CD8-positive, alpha-beta memory T cell (primary cell): Measurements from ENCODE around the gene NHLRC3. TPM values are rescaled to one million over a fixed set of nuclear protein-coding genes. Genes with fewer than 3 reads are reported as not detected.
"Not testable (repeated sequence)": the region's sequence is repeated elsewhere in the genome, so short reads cannot be mapped to it uniquely, and the experiment has no call there.

Experiments
- CTCF ChIA-PET: fragments of 350-600 bp; sonication (Branson Sonifier 250); formaldehyde crosslinking; loops from one replicate; lab custom pipeline; 2021; ENCODE audit warnings: antibody characterized with exemption; lab: Charles Lee
- POLR2A ChIA-PET: fragments of 350-600 bp; sonication (Branson Sonifier 250); formaldehyde crosslinking; loops from one replicate; lab custom pipeline; 2021; ENCODE audit warnings: antibody characterized with exemption; lab: Charles Lee
- DNase-seq, 5 donors: peaks; one replicate each; pipeline versions ENCODE4 v3.0.0 to v3.0.0-alpha.2; 2020 to 2022; ENCODE audit warnings: mixed read lengths in 1 of 5
- H3K27ac ChIP-seq: one replicate; pipeline ENCODE4 v1.7.0; 2013; ENCODE audit warnings: low read depth, mild to moderate bottlenecking, low read length, moderate library complexity
- H3K27me3 ChIP-seq: 2 replicates; pipeline ENCODE4 v1.7.0; 2013; ENCODE audit warnings: low read length, mild to moderate bottlenecking; ENCODE audit not compliant: insufficient read depth, poor library complexity, severe bottlenecking
- H3K36me3 ChIP-seq: 2 replicates; pipeline ENCODE4 v1.7.0; 2013; ENCODE audit warnings: mild to moderate bottlenecking, low read length, moderate library complexity; ENCODE audit not compliant: insufficient read depth
- H3K4me1 ChIP-seq: 2 replicates; pipeline ENCODE4 v1.7.0; 2013; ENCODE audit warnings: mild to moderate bottlenecking, low read length, moderate library complexity; ENCODE audit not compliant: insufficient read depth
- H3K4me3 ChIP-seq: 2 replicates; pipeline ENCODE4 v1.7.0; 2013; ENCODE audit warnings: mild to moderate bottlenecking, low read length
- H3K9me3 ChIP-seq: 2 replicates; pipeline ENCODE4 v1.7.0; 2013; ENCODE audit warnings: mild to moderate bottlenecking, low read length
- H3K27ac Mint-ChIP-seq, 8 donors: one replicate each; pipeline ENCODE4 v1.8.0; 2020 to 2021; ENCODE audit warnings: mixed read lengths in 8 of 8, mild to moderate bottlenecking in 6 of 8, inconsistent platforms in 3 of 8, moderate library complexity in 3 of 8
- H3K27me3 Mint-ChIP-seq, 2 donors: one replicate each; pipeline ENCODE4 v1.8.0; 2020 to 2021; ENCODE audit warnings: mixed read lengths in 2 of 2, mild to moderate bottlenecking in 1 of 2, moderate library complexity in 1 of 2
- H3K36me3 Mint-ChIP-seq, 3 donors: one replicate each; pipeline ENCODE4 v1.8.0; 2020 to 2021; ENCODE audit warnings: mixed read lengths in 3 of 3, inconsistent platforms in 1 of 3, mild to moderate bottlenecking in 1 of 3
- H3K4me1 Mint-ChIP-seq, 3 donors: one replicate each; pipeline ENCODE4 v1.8.0; 2020 to 2021; ENCODE audit warnings: mixed read lengths in 3 of 3, inconsistent platforms in 1 of 3, mild to moderate bottlenecking in 1 of 3
- H3K4me3 Mint-ChIP-seq, 7 donors: one replicate each; pipeline ENCODE4 v1.8.0; 2020 to 2021; ENCODE audit warnings: mixed read lengths in 7 of 7, mild to moderate bottlenecking in 6 of 7, moderate library complexity in 4 of 7, inconsistent platforms in 2 of 7
- H3K9me3 Mint-ChIP-seq, 5 donors: one replicate each; pipeline ENCODE4 v1.8.0; 2020 to 2022; ENCODE audit warnings: mixed read lengths in 5 of 5, mild to moderate bottlenecking in 3 of 5, moderate library complexity in 2 of 5, inconsistent platforms in 1 of 5
- polyA plus RNA-seq: library from polyadenylated mRNA; unstranded; fragments of 300-500 nt; fragmentation: Illumina TruSeq; gene quantifications from one replicate; pipeline ENCODE4 v1.2.3, GENCODE V29; 2021
- total RNA-seq, 2 experiments: library from RNA; stranded (reverse); gene quantifications; one replicate each; pipeline ENCODE4 v1.2.3, GENCODE V29; 2021

NHLRC3 gene
- total and polyA plus RNA-seq, 3 experiments from 2014 or later: 6.5 to 15.9 (median 14.6) TPM

- peaks cover 0 to 1% (median 0%) of the 10 kb centered on the region in 5 donors for H3K9me3 Mint-ChIP-seq
- CTCF ChIA-PET: interaction anchor here (0.7 kb wide), 1 partner anchor 9 kb away, joined by 3 read pairs; no protein-coding TSS in a partner anchor
- H3K27ac Mint-ChIP-seq: no peak overlapping the region
- no peak overlapping the region for H3K27ac ChIP-seq
- peaks cover 20 to 26% (median 22%) of the 10 kb centered on the region in 3 donors for H3K36me3 Mint-ChIP-seq
- no peak for DNase-seq
- no peaks in the 10 kb centered on the region for H3K27me3 ChIP-seq
- no peaks in the 10 kb centered on the region for H3K9me3 ChIP-seq
- no peaks in the 10 kb centered on the region for H3K36me3 ChIP-seq
- no peak overlapping the region for H3K4me3 ChIP-seq
- H3K4me1 Mint-ChIP-seq: peaks cover 30 to 53% (median 39%) of the 10 kb centered on the region in 3 donors
- H3K4me1 ChIP-seq: no peaks in the 10 kb centered on the region
- no peak overlapping the region for H3K4me3 Mint-ChIP-seq
- POLR2A ChIA-PET: no interaction called here
- H3K27me3 Mint-ChIP-seq: no peaks in the 10 kb centered on the region
Measured at GRCh38 chr13:39058040-39058439, 19.8 kb downstream of the NHLRC3 start.

DNA sequence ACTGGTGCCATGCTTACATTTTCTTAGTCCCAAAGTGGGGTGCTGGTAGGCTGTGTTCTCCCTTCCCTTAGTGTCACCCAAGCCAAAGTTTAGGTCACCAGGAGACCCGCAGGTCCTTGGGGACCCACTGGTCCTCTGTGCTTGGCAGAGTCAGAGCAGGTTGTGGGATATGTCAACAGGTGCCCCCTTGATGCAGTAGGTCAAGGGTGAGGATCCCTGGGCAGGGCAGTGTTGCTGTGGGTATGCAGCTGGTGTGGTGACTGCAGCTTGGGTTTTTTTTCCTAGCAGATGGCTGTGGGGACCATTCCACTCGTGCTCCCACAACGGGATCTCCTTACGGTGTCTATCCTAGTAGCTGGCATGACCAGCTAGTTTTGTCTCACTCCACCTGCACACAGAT lies 23.7 kb downstream of the NHLRC3 start:
- Histone ChIP-seq H3K36me3 (no peaks in the 10 kb centered on the region), H3K4me3 (no peak overlapping the region), H3K4me1 (no peaks in the 10 kb centered on the region), H3K27ac (no peak overlapping the region), H3K27me3 (no peaks in the 10 kb centered on the region), H3K9me3 (no peaks in the 10 kb centered on the region)
- no peak overlapping the region for H3K4me3 Mint-ChIP-seq
- no peak for DNase-seq
- POLR2A ChIA-PET: no interaction called here
- peaks cover 0 to 1% (median 0%) of the 10 kb centered on the region in 5 donors for H3K9me3 Mint-ChIP-seq
- peaks cover 8 to 19% (median 17%) of the 10 kb centered on the region in 3 donors for H3K36me3 Mint-ChIP-seq
- CTCF ChIA-PET: no interaction called here
- no peaks in the 10 kb centered on the region for H3K27me3 Mint-ChIP-seq
- peak overlapping the region in 1 of 8 donors; percentile 43 for H3K27ac Mint-ChIP-seq
- peaks cover 25 to 33% (median 29%) of the 10 kb centered on the region in 3 donors for H3K4me1 Mint-ChIP-seq

- POLR2A ChIA-PET: no interaction called here
- H3K36me3 Mint-ChIP-seq: peaks cover 0 to 5% (median 0%) of the 10 kb centered on the region in 3 donors
- Histone ChIP-seq H3K27me3 (peaks cover 6% of the 10 kb centered on the region), H3K4me3 (no peak overlapping the region), H3K27ac (no peak overlapping the region), H3K36me3 (no peaks in the 10 kb centered on the region), H3K4me1 (no peaks in the 10 kb centered on the region), H3K9me3 (no peaks in the 10 kb centered on the region)
- peaks cover 0 to 11% (median 9%) of the 10 kb centered on the region in 5 donors for H3K9me3 Mint-ChIP-seq
- CTCF ChIA-PET: no interaction called here
- no peak overlapping the region for H3K4me3 Mint-ChIP-seq
- H3K27ac Mint-ChIP-seq: no peak overlapping the region
- H3K4me1 Mint-ChIP-seq: no peaks in the 10 kb centered on the region
- no peak for DNase-seq
- peaks cover 25 to 44% of the 10 kb centered on the region in 2 donors for H3K27me3 Mint-ChIP-seq
Measured at GRCh38 chr13:39072842-39073241, 34.6 kb downstream of the NHLRC3 start.

DNA sequence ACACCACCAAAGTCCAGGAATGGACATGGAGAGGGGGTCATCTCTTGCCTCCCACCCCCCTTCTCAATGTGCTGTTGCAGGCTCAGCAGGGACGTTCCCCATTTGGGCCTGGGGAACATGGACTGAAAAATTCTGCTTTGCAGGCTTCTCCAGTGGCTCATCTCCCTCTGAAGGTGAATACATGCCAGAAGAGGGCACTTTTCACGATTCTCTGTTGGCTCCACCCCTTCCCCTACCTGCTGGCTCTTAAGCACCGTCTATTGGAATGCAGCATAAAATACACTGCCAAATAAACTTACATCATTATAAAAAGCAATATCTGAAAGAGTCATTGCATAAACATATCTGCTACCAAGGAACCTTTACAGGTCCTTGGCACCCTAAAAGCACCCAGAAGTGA lies 35.7 kb downstream of the NHLRC3 start:
- ChIA-PET POLR2A (no interaction called here), CTCF (no interaction called here)
- peaks cover 6% of the 10 kb centered on the region for H3K27me3 ChIP-seq
- Mint-ChIP-seq H3K4me1 (no peaks in the 10 kb centered on the region), H3K9me3 (peaks cover 0 to 11% (median 9%) of the 10 kb centered on the region in 5 donors), H3K27ac (no peak overlapping the region), H3K27me3 (peaks cover 29 to 44% of the 10 kb centered on the region in 2 donors), H3K36me3 (peaks cover 0 to 2% (median 0%) of the 10 kb centered on the region in 3 donors), H3K4me3 (no peak overlapping the region)
- DNase-seq: no peak
- no peaks in the 10 kb centered on the region for H3K4me1 ChIP-seq
- no peaks in the 10 kb centered on the region for H3K36me3 ChIP-seq
- no peak overlapping the region for H3K4me3 ChIP-seq
- no peaks in the 10 kb centered on the region for H3K9me3 ChIP-seq
- H3K27ac ChIP-seq: no peak overlapping the region

GRCh38 chr13:39086251-39086945 lies 48.1 kb downstream of the NHLRC3 start:
- H3K4me3 Mint-ChIP-seq, H3K9me3 Mint-ChIP-seq, H3K4me1 Mint-ChIP-seq, DNase-seq, H3K4me3 ChIP-seq, H3K4me1 ChIP-seq, H3K36me3 ChIP-seq, H3K27me3 ChIP-seq, H3K36me3 Mint-ChIP-seq, H3K27ac ChIP-seq, CTCF ChIA-PET, H3K9me3 ChIP-seq, POLR2A ChIA-PET, H3K27ac Mint-ChIP-seq: not testable (repeated sequence)
- H3K27me3 Mint-ChIP-seq: peaks cover 5 to 12% of the 10 kb centered on the region in 2 donors

GRCh38 chr13:39091586-39091985 lies 53.3 kb downstream of the NHLRC3 start:
- CTCF ChIA-PET: no interaction called here
- Mint-ChIP-seq H3K4me1 (peaks cover 13 to 22% (median 21%) of the 10 kb centered on the region in 3 donors), H3K36me3 (no peaks in the 10 kb centered on the region), H3K27me3 (peaks cover 0 to 4% of the 10 kb centered on the region in 2 donors), H3K9me3 (no peaks in the 10 kb centered on the region), H3K4me3 (no peak overlapping the region), H3K27ac (no peak overlapping the region)
- Histone ChIP-seq H3K4me1 (no peaks in the 10 kb centered on the region), H3K27ac (no peak overlapping the region), H3K4me3 (no peak overlapping the region), H3K27me3 (no peaks in the 10 kb centered on the region), H3K36me3 (no peaks in the 10 kb centered on the region), H3K9me3 (no peaks in the 10 kb centered on the region)
- POLR2A ChIA-PET: no interaction called here
- no peak for DNase-seq

DNA sequence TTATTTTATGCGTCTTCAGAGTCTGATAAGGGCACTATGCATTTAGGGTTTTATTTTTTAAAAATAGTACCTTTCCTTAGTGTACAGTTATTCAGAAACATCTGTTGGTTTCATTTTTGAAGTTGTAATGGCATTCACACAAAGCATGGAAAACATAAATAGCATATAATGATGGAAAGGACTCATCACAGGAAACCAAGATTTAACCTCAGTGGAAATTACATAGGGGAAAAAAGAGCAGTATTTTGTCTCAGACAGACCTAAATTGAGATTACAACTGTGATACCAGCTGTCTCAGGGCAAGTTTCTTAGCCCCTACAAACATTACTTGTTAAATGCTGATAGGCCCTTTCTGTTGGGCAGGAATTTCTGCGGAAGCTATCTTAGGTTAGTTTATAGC lies 57.2 kb downstream of the NHLRC3 start:
- H3K27ac Mint-ChIP-seq: peak overlapping the region in 1 of 8 donors; percentile 35
- no peak for DNase-seq
- peaks cover 0 to 4% of the 10 kb centered on the region in 2 donors for H3K27me3 Mint-ChIP-seq
- no peaks in the 10 kb centered on the region for H3K27me3 ChIP-seq
- H3K36me3 Mint-ChIP-seq: no peaks in the 10 kb centered on the region
- ChIA-PET CTCF (no interaction called here), POLR2A (no interaction called here)
- H3K4me3 ChIP-seq: no peak overlapping the region
- peaks cover 13 to 22% (median 21%) of the 10 kb centered on the region in 3 donors for H3K4me1 Mint-ChIP-seq
- H3K36me3 ChIP-seq: no peaks in the 10 kb centered on the region
- H3K9me3 Mint-ChIP-seq: no peaks in the 10 kb centered on the region
- H3K4me1 ChIP-seq: no peaks in the 10 kb centered on the region
- no peaks in the 10 kb centered on the region for H3K9me3 ChIP-seq
- peak overlapping the region in 5 of 7 donors; percentile 13 to 49 (median 23) for H3K4me3 Mint-ChIP-seq
- H3K27ac ChIP-seq: no peak overlapping the region

DNA sequence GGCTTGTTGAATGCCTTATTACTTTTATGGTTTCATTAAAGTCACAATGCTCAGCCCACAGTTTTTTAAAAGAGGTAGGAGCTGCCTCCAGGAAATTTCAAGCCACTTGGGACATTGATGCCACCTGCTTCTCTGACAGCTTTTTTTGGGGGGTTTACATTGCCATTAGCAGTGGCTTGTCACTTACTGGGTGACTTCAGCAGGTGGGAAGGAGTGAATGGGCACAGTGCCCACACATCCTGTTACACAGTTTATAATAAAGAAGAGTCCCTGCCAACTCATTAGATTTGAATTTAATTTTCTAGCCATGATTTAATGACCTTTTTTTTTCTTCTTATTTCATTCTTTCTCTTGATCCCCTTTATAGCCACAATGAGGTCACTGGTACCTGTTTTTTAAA lies 61.0 kb downstream of the NHLRC3 start:
- Histone ChIP-seq H3K4me1 (no peaks in the 10 kb centered on the region), H3K4me3 (no peak overlapping the region), H3K27ac (no peak overlapping the region), H3K27me3 (no peaks in the 10 kb centered on the region), H3K36me3 (no peaks in the 10 kb centered on the region), H3K9me3 (no peaks in the 10 kb centered on the region)
- no peak for DNase-seq
- H3K27ac Mint-ChIP-seq: no peak overlapping the region
- no peaks in the 10 kb centered on the region for H3K9me3 Mint-ChIP-seq
- H3K4me1 Mint-ChIP-seq: peaks cover 13 to 21% (median 21%) of the 10 kb centered on the region in 3 donors
- CTCF ChIA-PET: no interaction called here
- POLR2A ChIA-PET: no interaction called here
- no peak overlapping the region for H3K4me3 Mint-ChIP-seq
- H3K36me3 Mint-ChIP-seq: no peaks in the 10 kb centered on the region
- peaks cover 3% of the 10 kb centered on the region in 2 donors for H3K27me3 Mint-ChIP-seq
